Measurements from ENCODE around the gene CDYL.
"Not testable (repeated sequence)": the region's sequence is repeated elsewhere in the genome, so short reads cannot be mapped to it uniquely, and the experiment has no call there.

Gene CDYL

GRCh38 chr6:4969609-4970285 is 193.5 kb downstream of the CDYL start:
- no peak for DNase-seq

- DNase-seq: no peak
Observed at GRCh38 chr6:4970739-4971395, 194.7 kb downstream of the CDYL start.

GRCh38 chr6:4971851-4972250 is 195.6 kb downstream of the CDYL start:
- DNase-seq: no peak

- no peak for DNase-seq
Observed at GRCh38 chr6:4972438-4972837, 196.2 kb downstream of the CDYL start.

GRCh38 chr6:4973415-4973814 is 197.2 kb downstream of the CDYL start:
- no peak for DNase-seq

GRCh38 chr6:4973982-4974745 is 198.0 kb downstream of the CDYL start:
- peak; percentile 30 for DNase-seq

GRCh38 chr6:4974962-4975361 is 198.8 kb downstream of the CDYL start:
- DNase-seq: no peak

- DNase-seq: no peak
Observed at GRCh38 chr6:4975506-4975905, 199.3 kb downstream of the CDYL start.

- DNase-seq: no peak
Observed at GRCh38 chr6:4977468-4977867, 201.3 kb downstream of the CDYL start.

GRCh38 chr6:4979426-4979825 is 203.2 kb downstream of the CDYL start:
- no peak for DNase-seq

- no peak for DNase-seq
Observed at GRCh38 chr6:4981761-4982160, 205.6 kb downstream of the CDYL start.

- no peak for DNase-seq
Observed at GRCh38 chr6:4983322-4983721, 207.1 kb downstream of the CDYL start.

GRCh38 chr6:4986999-4987398 is 210.8 kb downstream of the CDYL start:
- no peak for DNase-seq

GRCh38 chr6:4987432-4987831 is 211.2 kb downstream of the CDYL start:
- DNase-seq: no peak

- DNase-seq: no peak
Observed at GRCh38 chr6:4994741-4995140, 218.5 kb downstream of the CDYL start.

- no peak for DNase-seq
Observed at GRCh38 chr6:4997862-4998261, 221.7 kb downstream of the CDYL start.

- no peak for DNase-seq
Observed at GRCh38 chr6:4999586-4999985, 223.4 kb downstream of the CDYL start.

GRCh38 chr6:5003604-5004372 is 227.6 kb downstream of the CDYL start, which contains the start of gene RPP40:
RPP40 (minus strand) TSS chr6:5004037; CDS start chr6:5004002, 35 bp downstream.
- DNase-seq: peak; percentile 96

GRCh38 chr6:5004373-5005037 is 228.3 kb downstream of the CDYL start:
- no peak for DNase-seq

- DNase-seq: not testable (repeated sequence)
Observed at GRCh38 chr6:5005038-5005433, 228.8 kb downstream of the CDYL start.

Data from NCI-H748 treated with DMSO at 0.1 percent for 48 hours (cell line).